ENCODE measurements around the gene PCSK6. TPM values are rescaled to one million over a fixed set of nuclear protein-coding genes. Genes with fewer than 3 reads are reported as not detected.

PCSK6 gene
- total and polyA plus RNA-seq, 2 of the 8 experiments (the other 6 are each of a cell fraction or from before 2014, with no cell fraction given): 1.9 to 4.0 TPM

DNA sequence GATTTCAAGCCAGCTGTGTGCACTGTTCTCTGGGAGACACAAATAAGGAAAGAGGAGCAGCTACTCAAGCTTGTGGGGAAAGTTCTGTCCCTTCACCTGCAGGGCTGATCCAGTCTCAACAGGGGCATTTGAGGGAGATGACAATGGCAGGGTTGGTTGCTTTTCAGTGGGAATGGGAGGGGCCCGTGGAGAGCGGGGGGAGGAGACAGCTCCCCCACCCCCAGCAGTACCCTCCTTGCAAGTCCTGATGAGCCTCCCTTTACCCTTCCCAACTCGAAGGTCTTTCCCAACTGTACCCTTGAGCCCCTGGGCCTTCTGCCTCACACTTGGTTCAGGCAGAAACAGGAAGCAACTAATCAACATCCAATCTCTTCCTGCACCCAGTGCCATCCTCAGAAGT lies 122.7 kb downstream of the PCSK6 start:
- 73% methylated on average over 3 of the region's 3 CpGs; no CpG with 5 or more reads in 1 of the 2 experiments for WGBS, 2 experiments (ENCODE audit: extremely low coverage in 1 of 2, insufficient coverage in 1 of 2, insufficient read length in 1 of 2, insufficient replicate concordance in 2 of 2, low coverage in 1 of 2, low lambda C conversion rate in 2 of 2, missing lambda C conversion rate in 1 of 2)
- Histone ChIP-seq H4K5ac (ENCODE audit: insufficient read length, low read depth, low read length) (no peak overlapping the region), H2AFZ (ENCODE audit: low read length) (no peak overlapping the region), H2BK5ac (ENCODE audit: low read depth, low read length) (no peak overlapping the region), H3K4me2 (ENCODE audit: insufficient read depth in 1 of 2, low read depth in 2 of 2, low read length in 2 of 2) (no peak overlapping the region), H2BK120ac (replicated peaks; ENCODE audit: low read depth, low read length) (no peak overlapping the region), H3K4ac (replicated peaks; ENCODE audit: insufficient read length, low read depth, low read length) (no peak overlapping the region), H2BK12ac (ENCODE audit: low read depth, low read length) (no peak overlapping the region), H2BK15ac (ENCODE audit: low read length) (no peak overlapping the region), H3K56ac (replicated peaks; ENCODE audit: insufficient read length, low read depth, low read length) (no peak overlapping the region), H3K36me3 (ENCODE audit: control insufficient read depth in 2 of 4, insufficient read depth in 4 of 4, low read length in 3 of 4) (no peaks in the 10 kb centered on the region), H3K14ac (ENCODE audit: insufficient read length) (no peak overlapping the region), H3K23me2 (ENCODE audit: low read depth, low read length) (no peaks in the 10 kb centered on the region), H3K27me3 (replicated peaks in 1 of 4; ENCODE audit: control insufficient read depth in 3 of 4, extremely low read depth in 1 of 4, insufficient read depth in 3 of 4, low read length in 3 of 4) (no peaks in the 10 kb centered on the region; a peak in 2 of 7 replicates), H3K9me3 (ENCODE audit: insufficient read depth in 2 of 2, low read depth in 1 of 2, low read length in 1 of 2) (no peaks in the 10 kb centered on the region), H4K91ac (replicated peaks; ENCODE audit: insufficient read length, low read length) (no peak overlapping the region), H2BK20ac (ENCODE audit: low read length) (no peak overlapping the region), H3K27ac (ENCODE audit: low read depth, low read length) (no peak overlapping the region; the same call in 1 of the 2 replicates), H3K23ac (ENCODE audit: insufficient read length) (no peak overlapping the region), H4K8ac (ENCODE audit: extremely low read depth, insufficient read depth, low read length) (no peak overlapping the region), H3K9ac (replicated peaks in 1 of 4; ENCODE audit: extremely low read depth in 1 of 4, low read depth in 3 of 4, low read length in 3 of 4) (no peak overlapping the region), H4K20me1 (replicated peaks in 1 of 2; ENCODE audit: control insufficient read depth in 1 of 2, insufficient read depth in 2 of 2, low read length in 2 of 2) (no peaks in the 10 kb centered on the region), H2AK5ac (ENCODE audit: low read depth, low read length) (no peak overlapping the region), H3K18ac (ENCODE audit: extremely low read depth, low read length) (no peak overlapping the region), H3K4me3 (ENCODE audit: extremely low read depth in 1 of 4, insufficient read depth in 2 of 4, low read depth in 3 of 4, low read length in 4 of 4) (no peak overlapping the region), H3K79me2 (ENCODE audit: control insufficient read depth in 1 of 2, insufficient read depth in 2 of 2, low read length in 2 of 2) (no peaks in the 10 kb centered on the region), H3K79me1 (ENCODE audit: low read depth, low read length) (no peaks in the 10 kb centered on the region), H3K4me1 (replicated peaks in 1 of 4; ENCODE audit: control insufficient read depth in 3 of 4, insufficient read depth in 4 of 4, low read length in 3 of 4) (peaks cover 0 to 11% (median 4%) of the 10 kb centered on the region in 4 experiments; a peak in 4 of 7 replicates)
- DNase-seq (ENCODE audit: low read depth in 1 of 2, low spot score in 2 of 2) (peak in 1 of 2 experiments; percentile 39), FAIRE-seq (no peak)
- ChIA-PET CTCF (ENCODE audit: partially characterized antibody) (interaction anchor here (0.9 to 2.6 kb wide), 3 partner anchors 10 to 209 kb away, joined by 3 to 6 read pairs (median 3); no protein-coding TSS in a partner anchor), POLR2A (ENCODE audit: partially characterized antibody) (interaction anchor here (1.3 kb wide), 1 partner anchor 11 kb away, joined by 4 read pairs; no protein-coding TSS in a partner anchor)
- TF ChIP-seq NRF1 (IDR thresholded peaks at IDR 0.05; ENCODE audit: low read depth, low read length) (no peak), YY1 (IDR thresholded peaks at IDR 0.05; ENCODE audit: low read depth, low read length) (no peak)

All from H1 (cell line).